HepG2 (cell line): ENCODE data around the gene ASB14. TPM values are rescaled to one million over a fixed set of nuclear protein-coding genes. Genes with fewer than 3 reads are reported as not detected.
"Not testable (repeated sequence)": the region's sequence is repeated elsewhere in the genome, so short reads cannot be mapped to it uniquely, and the experiment has no call there.

Source experiments
- ATAC-seq: fragments of 200-7000 bp; cut with Tn5 transposase; 3 replicates; pipeline ENCODE4 v1.9.1; 2020; ENCODE audit warnings: mild to moderate bottlenecking, moderate library complexity
- BruUV-seq: library from RNA; stranded (reverse); fragments of 400-500 nt; replicated peaks from 2 replicates; lab custom pipeline; 2021; lab: Mats Ljungman, UMichigan
- CTCF ChIA-PET: fragments of 300-600 bp; formaldehyde crosslinking; extraction: SDS; loops from one replicate; lab custom pipeline; 2021; ENCODE audit warnings: low total read pairs, inconsistent platforms, low intra/inter-chr PET ratio; lab: Yijun Ruan, JAX
- POLR2A ChIA-PET: fragments of 350-600 bp; sonication (Branson Sonifier 250); formaldehyde crosslinking; loops from one replicate; lab custom pipeline; 2020; ENCODE audit warnings: antibody characterized with exemption, inconsistent platforms; lab: Yijun Ruan, JAX
- DNase-seq: peaks from one replicate; pipeline ENCODE4 v3.0.0-alpha.2; 2015; ENCODE audit warnings: low spot score
- FAIRE-seq: peaks from 3 replicates; lab custom pipeline; 2011; peaks lifted over from hg19 to GRCh38; lab: Jason Lieb, UNC
- H2AFZ ChIP-seq: one replicate; pipeline ENCODE4 v1.6.1; 2011; ENCODE audit warnings: low read length, inconsistent platforms
- H3K27ac ChIP-seq: fragments of 300-600 bp; 3 replicates; pipeline ENCODE4 v1.8.0; 2011; ENCODE audit warnings: mixed run types, mild to moderate bottlenecking, mixed read lengths, low read length, inconsistent platforms; ENCODE audit not compliant: insufficient read depth; ENCODE audit errors: extremely low read length
- H3K27me3 ChIP-seq, 2 experiments: fragments of 200-600 bp in 1 of 2; 2 replicates in 1 of 2; 3 replicates in 1 of 2; pipeline versions ENCODE4 v1.6.0 to v1.8.0; 2011; ENCODE audit warnings: low read length in 2 of 2, mild to moderate bottlenecking in 2 of 2, moderate library complexity in 2 of 2, inconsistent platforms in 1 of 2; ENCODE audit not compliant: insufficient read depth in 2 of 2, control insufficient read depth in 1 of 2
- H3K36me3 ChIP-seq, 2 experiments: fragments of 200-600 bp in 1 of 2; replicated peaks in 1 of 2; 2 replicates in 1 of 2; 3 replicates in 1 of 2; pipeline versions ENCODE4 v1.5.1 to v1.8.0; 2011; ENCODE audit warnings: low read length in 2 of 2, inconsistent platforms in 1 of 2; ENCODE audit not compliant: insufficient read depth in 2 of 2, control insufficient read depth in 1 of 2
- H3K4me1 ChIP-seq: 2 replicates; pipeline ENCODE4 v1.5.1; 2012; ENCODE audit warnings: low read length, inconsistent platforms; ENCODE audit not compliant: insufficient read depth
- H3K4me2 ChIP-seq: 2 replicates; pipeline ENCODE4 v1.6.0; 2011; ENCODE audit warnings: low read depth, low read length, inconsistent platforms
- H3K4me3 ChIP-seq, 3 experiments: fragments of 200-600 bp in 1 of 3; sonication (generic), shearing (Covaris generic) in 1 of 3; replicated peaks in 1 of 3; 2 replicates each; pipeline ENCODE4 v1.5.1; 2011 to 2016; ENCODE audit warnings: low read length in 3 of 3, inconsistent platforms in 2 of 3, low read depth in 2 of 3, mild to moderate bottlenecking in 2 of 3, control low read depth in 1 of 3, mixed read lengths in 1 of 3; ENCODE audit not compliant: insufficient read depth in 1 of 3
- H3K79me2 ChIP-seq: one replicate; pipeline ENCODE4 v1.6.1; 2011; ENCODE audit warnings: low read length, inconsistent platforms; ENCODE audit not compliant: insufficient read depth
- H3K9ac ChIP-seq: 2 replicates; pipeline ENCODE4 v1.6.0; 2011; ENCODE audit warnings: mild to moderate bottlenecking, low read depth, low read length, inconsistent platforms; ENCODE audit not compliant: insufficient read depth
- H3K9me3 ChIP-seq: 2 replicates; pipeline ENCODE4 v1.5.1; 2012; ENCODE audit warnings: mild to moderate bottlenecking, low read length
- H4K20me1 ChIP-seq: 2 replicates; pipeline ENCODE4 v1.6.0; 2011; ENCODE audit warnings: inconsistent platforms, mild to moderate bottlenecking, low read length, moderate library complexity; ENCODE audit not compliant: insufficient read depth
- CREB1 ChIP-seq, 2 experiments: fragments of 450-650 bp in 1 of 2; IDR thresholded peaks; 2 replicates each; pipeline ENCODE4 v1.6.1; 2016 to 2017; ENCODE audit warnings: control low read depth in 1 of 2, mild to moderate bottlenecking in 1 of 2, missing compliant biosample characterization in 1 of 2, missing genetic modification characterization in 1 of 2
- FOSL2 ChIP-seq: sonication (generic); formaldehyde crosslinking; IDR thresholded peaks from 2 replicates; pipeline ENCODE4 v1.4.0; 2020; ENCODE audit warnings: missing genetic modification reagents
- SIX4 ChIP-seq: sonication (generic); formaldehyde crosslinking; IDR thresholded peaks from 2 replicates; pipeline ENCODE4 v1.4.0; 2020; ENCODE audit warnings: missing genetic modification reagents
- SYNCRIP ChIP-seq: fragments of 200-400 bp; formaldehyde crosslinking; IDR thresholded peaks from 2 replicates; pipeline ENCODE4 v1.6.1; 2018; ENCODE audit warnings: mild to moderate bottlenecking, low read depth, low read length; ENCODE audit not compliant: insufficient read depth
- USF2 ChIP-seq, 2 experiments: sonication (generic) in 1 of 2; formaldehyde crosslinking in 1 of 2; IDR thresholded peaks; 2 replicates each; pipeline versions ENCODE4 v1.5.1 to v1.6.1; 2011 to 2020; ENCODE audit warnings: borderline replicate concordance in 1 of 2, low read depth in 1 of 2, low read length in 1 of 2, mild to moderate bottlenecking in 1 of 2, missing genetic modification reagents in 1 of 2, moderate library complexity in 1 of 2
- ZMAT3 ChIP-seq: sonication (generic); formaldehyde crosslinking; conservative IDR thresholded peaks from 2 replicates; pipeline ENCODE4 v1.7.0; 2021; ENCODE audit warnings: missing genetic modification reagents
- WGBS: methylation state at CpG from one replicate; pipeline ENCODE4 v1.1.6; 2017; ENCODE audit warnings: low lambda C conversion rate; 5-methylcytosine and 5-hydroxymethylcytosine counted together
- in situ Hi-C: cut with HindIII; loops from 2 replicates; pipeline ENCODE4 v1.10.0; 2017; ENCODE audit warnings: low pct_unique_long_range_greater_than_20kb; ENCODE audit not compliant: extremely low pct_ligation_motif_present
- intact Hi-C: fragments of 100-400 bp; cut with micrococcal nuclease; formaldehyde crosslinking; loops from one replicate; pipeline ENCODE4 v1.10.0; 2022; ENCODE audit not compliant: unreplicated experiment
- polyA plus RNA-seq, 8 experiments: library from polyadenylated mRNA; depleted of rRNA in 3 of 8; stranded (reverse) in 7 of 8; unstranded in 1 of 8; fragments of >200 nt; fragmentation: Illumina TruSeq in 4 of 8; extraction: Trizol in 4 of 8; gene quantifications; 2 replicates each; pipeline versions ENCODE4 v1.2.1 to v1.2.3, GENCODE V29; 2011 to 2016; ENCODE audit warnings: low read depth in 4 of 8, missing spikeins in 1 of 8, mixed read lengths in 1 of 8; ENCODE audit not compliant: insufficient read depth in 1 of 8
- total RNA-seq, 5 experiments: library from RNA; depleted of rRNA; stranded (reverse); fragments of >200 nt; fragmentation: Illumina TruSeq; extraction: Trizol; gene quantifications; 2 replicates each; pipeline ENCODE4 v1.2.3, GENCODE V29; 2016; ENCODE audit warnings: low read depth in 1 of 5

The ASB14 gene
- total and polyA plus RNA-seq, 2 of the 13 experiments (the other 11 are each of a cell fraction or from before 2014, with no cell fraction given): not detected

- TF ChIP-seq ZMAT3 (CRISPR knock-in tag): no peak
Measured at GRCh38 chr3:57309769-57310360, 17.4 kb upstream of the ASB14 start (continued).

DNA sequence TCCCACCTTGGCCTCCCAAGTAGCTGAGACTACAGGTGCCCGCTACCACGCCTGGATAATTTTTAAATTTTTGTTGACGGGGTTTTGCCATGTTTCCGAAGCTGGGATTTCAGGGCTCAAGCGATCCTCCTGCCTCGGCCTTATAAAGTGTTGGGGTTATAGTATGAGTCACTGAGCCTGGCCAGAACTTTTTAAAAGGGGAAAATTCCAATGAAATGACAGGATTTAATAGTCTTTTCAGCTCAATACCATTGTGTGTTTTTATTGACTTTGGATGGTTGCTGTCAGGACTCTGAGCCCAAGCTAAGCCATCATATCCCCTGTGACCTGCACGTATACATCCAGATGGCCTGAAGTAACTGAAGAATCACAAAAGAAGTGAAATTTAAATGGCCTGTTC lies 11.0 kb upstream of the ASB14 start:
- BruUV-seq, in situ Hi-C loops, H3K27ac ChIP-seq, H4K20me1 ChIP-seq, H3K79me2 ChIP-seq, FAIRE-seq, intact Hi-C loops, H2AFZ ChIP-seq, H3K27me3 ChIP-seq, POLR2A ChIA-PET, H3K36me3 ChIP-seq, H3K9me3 ChIP-seq, CTCF ChIA-PET, ATAC-seq, H3K9ac ChIP-seq: not testable (repeated sequence)
- Histone ChIP-seq H3K4me2 (peak overlapping the region; percentile 45; the same call in 1 of the 2 replicates), H3K4me1 (peaks cover 14% of the 10 kb centered on the region), H3K4me3 (peak overlapping the region in 1 of 3 experiments; percentile 6; a peak in 1 of 6 replicates)
- DNase-seq: peak; percentile 5
- WGBS: 58% methylated on average over 7 of the region's 7 CpGs

- H3K4me3 ChIP-seq: no peak overlapping the region
- BruUV-seq: no TSS peak
- H3K36me3 ChIP-seq: no peaks in the 10 kb centered on the region
- H3K27ac ChIP-seq: no peak overlapping the region
- H3K79me2 ChIP-seq: no peaks in the 10 kb centered on the region
- H3K27me3 ChIP-seq: no peaks in the 10 kb centered on the region
- no peaks in the 10 kb centered on the region for H4K20me1 ChIP-seq
- CTCF ChIA-PET: no interaction called here
- H3K4me2 ChIP-seq: no peak overlapping the region
- no peak overlapping the region for H3K9ac ChIP-seq
- POLR2A ChIA-PET: no interaction called here
- no peak for FAIRE-seq
- H2AFZ ChIP-seq: no peak overlapping the region
- H3K4me1 ChIP-seq: 0 out of 2 replicates have a peak, but pooled peaks cover 2% of the 10 kb centered on the region
- ATAC-seq: peak; percentile 64; the same call in 2 of the 3 replicates
- TF ChIP-seq FOSL2 (CRISPR knock-in tag): peak; percentile 39; the same call in 1 of the 2 replicates
- TF ChIP-seq SYNCRIP: no peak
- no peak for TF ChIP-seq SIX4 (CRISPR knock-in tag)
- peak; percentile 49; the same call in 1 of the 2 replicates for TF ChIP-seq USF2 (IDR thresholded peaks at IDR 0.05; ENCODE audit: low read depth, low read length)
- no peak for TF ChIP-seq USF2 (CRISPR knock-in tag; IDR thresholded peaks at IDR 0.05; ENCODE audit: borderline replicate concordance)
- 0 out of 2 replicates have a peak, but pooled peaks have one; percentile 26 for TF ChIP-seq CREB1 (IDR thresholded peaks at IDR 0.05)
- no peak for TF ChIP-seq CREB1 (CRISPR knock-in tag; IDR thresholded peaks at IDR 0.05)
- peak; percentile 5 for DNase-seq
- 22% methylated on average over 1 of the region's 1 CpG for WGBS
- in situ Hi-C loops: no loop called here
- H3K9me3 ChIP-seq: no peaks in the 10 kb centered on the region
- intact Hi-C loops: no loop called here
Measured at GRCh38 chr3:57298041-57298440, 5.6 kb upstream of the ASB14 start.
